PC-9 (cell line): ENCODE data around the gene PSMD2. TPM values are rescaled to one million over a fixed set of nuclear protein-coding genes. Genes with fewer than 3 reads are reported as not detected.

ENCODE experiments used
- BruUV-seq: library from RNA; stranded (reverse); fragments of 400-500 nt; replicated peaks from 2 replicates; lab custom pipeline; 2021; lab: Mats Ljungman, UMichigan
- CTCF ChIA-PET: fragments of 300-600 bp; sonication (Branson Sonifier 250); formaldehyde crosslinking; loops from one replicate; lab custom pipeline; 2022; ENCODE audit warnings: antibody characterized with exemption; lab: Charles Lee
- POLR2A ChIA-PET: fragments of 300-600 bp; sonication (Branson Sonifier 250); formaldehyde crosslinking; loops from one replicate; lab custom pipeline; 2022; ENCODE audit warnings: antibody characterized with exemption; ENCODE audit not compliant: unreplicated experiment; lab: Charles Lee
- DNase-seq, 2 experiments: peaks; one replicate each; pipeline versions ENCODE4 v3.0.0 to v3.0.0-alpha.2; 2015 to 2022; ENCODE audit warnings: mixed read lengths in 1 of 2
- H2AFZ ChIP-seq: fragments of 200-600 bp; sonication (generic); 2 replicates; pipeline ENCODE4 v1.8.1; 2017; ENCODE audit warnings: antibody characterized with exemption
- H3F3A ChIP-seq: fragments of 200-600 bp; sonication (generic); 2 replicates; pipeline ENCODE4 v1.8.1; 2017; ENCODE audit warnings: antibody characterized with exemption, mild to moderate bottlenecking, low read depth; ENCODE audit not compliant: insufficient read depth
- H3K27ac ChIP-seq: fragments of 200-600 bp; sonication (generic); 2 replicates; pipeline ENCODE4 v1.6.1; 2016; ENCODE audit warnings: mixed run types
- H3K27me3 ChIP-seq: fragments of 200-600 bp; sonication (generic); 2 replicates; pipeline ENCODE4 v1.6.1; 2016; ENCODE audit warnings: low read depth, mixed run types; ENCODE audit not compliant: insufficient read depth
- H3K36me3 ChIP-seq: fragments of 200-600 bp; sonication (generic); 2 replicates; pipeline ENCODE4 v1.6.1; 2016; ENCODE audit warnings: low read depth, mixed run types
- H3K4me1 ChIP-seq: fragments of 200-600 bp; sonication (generic); replicated peaks from 2 replicates; pipeline ENCODE4 v1.6.1; 2016; ENCODE audit warnings: mixed run types; ENCODE audit not compliant: insufficient read depth
- H3K4me2 ChIP-seq: fragments of 200-600 bp; sonication (generic); 2 replicates; pipeline ENCODE4 v1.6.1; 2017; ENCODE audit warnings: mixed run types
- H3K4me3 ChIP-seq: fragments of 200-600 bp; sonication (generic); 2 replicates; pipeline ENCODE4 v1.6.1; 2016; ENCODE audit warnings: mixed run types
- H3K79me2 ChIP-seq: fragments of 200-600 bp; sonication (generic); 2 replicates; pipeline ENCODE4 v1.6.1; 2017; ENCODE audit warnings: low read depth, mixed run types
- H3K9me2 ChIP-seq: fragments of 200-600 bp; sonication (generic); 2 replicates; pipeline ENCODE4 v1.8.1; 2017; ENCODE audit warnings: mild to moderate bottlenecking; ENCODE audit not compliant: insufficient read depth
- H3K9me3 ChIP-seq: fragments of 200-600 bp; sonication (generic); 2 replicates; pipeline ENCODE4 v1.8.1; 2016; ENCODE audit warnings: low read depth; ENCODE audit not compliant: insufficient read depth
- H4K20me1 ChIP-seq: fragments of 200-600 bp; sonication (generic); 2 replicates; pipeline ENCODE4 v1.8.1; 2017; ENCODE audit not compliant: insufficient read depth
- EZH2 ChIP-seq: fragments of 200-600 bp; sonication (generic); IDR thresholded peaks from 2 replicates; pipeline ENCODE4 v1.8.0; 2017; ENCODE audit warnings: antibody characterized with exemption, low read depth
- intact Hi-C: fragments of 100-400 bp; cut with micrococcal nuclease; formaldehyde crosslinking; loops from one replicate; pipeline ENCODE4 v1.10.0; 2022; ENCODE audit not compliant: unreplicated experiment
- total RNA-seq: library from RNA; stranded (reverse); gene quantifications from 2 replicates; pipeline ENCODE4 v1.2.3, GENCODE V29; 2021
- TF ChIP-seq, protein P1 (sequence below): fragments of 200-600 bp; sonication (generic); conservative IDR thresholded peaks from 2 replicates; pipeline ENCODE4 v1.6.1; 2017; ENCODE audit warnings: mixed run types, antibody characterized with exemption, mild to moderate bottlenecking, moderate library complexity

The PSMD2 gene
- total RNA-seq, 1 experiment from 2014 or later = 788 TPM

DNA sequence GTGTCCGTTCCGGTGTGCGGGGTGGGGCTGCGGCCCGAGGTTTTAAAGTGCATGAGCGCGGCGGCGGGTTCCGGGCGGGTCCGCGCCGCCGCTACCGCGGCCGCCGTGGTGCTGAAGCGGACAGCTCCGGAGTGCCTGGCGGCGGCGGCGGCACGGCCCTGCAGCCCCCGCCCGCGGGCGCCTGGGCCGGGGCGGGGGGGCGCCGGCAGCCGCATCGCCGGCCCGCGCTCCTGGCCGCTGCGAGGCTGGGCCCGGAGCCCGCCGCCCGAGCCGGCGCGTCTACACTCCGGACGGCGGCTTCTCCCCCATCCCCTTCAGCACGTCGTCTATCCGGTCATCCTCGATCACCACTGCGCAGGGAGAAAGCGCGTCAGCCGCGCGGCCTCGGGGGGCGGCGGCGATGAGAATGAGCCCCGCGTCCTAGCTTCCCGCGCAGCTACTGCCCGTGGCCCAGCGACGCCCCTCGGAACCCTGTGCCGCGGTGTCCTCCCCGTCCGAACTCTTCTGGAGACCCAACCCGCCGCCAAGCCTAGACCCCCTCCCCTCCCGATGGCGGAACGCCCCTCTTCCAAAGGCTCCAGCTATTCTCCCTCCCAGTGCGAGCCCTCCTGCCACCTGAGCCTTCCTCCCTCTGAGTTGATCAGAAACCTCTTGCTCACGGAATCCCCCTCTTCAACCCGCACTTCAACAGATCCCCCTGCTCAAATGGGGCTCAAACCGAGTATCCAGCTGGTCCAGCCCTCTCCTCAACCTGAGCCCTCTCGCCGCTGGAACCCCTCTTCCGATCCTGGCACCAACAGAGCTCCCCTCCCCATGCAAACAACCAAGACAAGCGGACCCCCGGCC, 38.9 kb upstream of the PSMD2 start:
- Histone ChIP-seq H2AFZ (no peak overlapping the region), H3K4me2 (peak overlapping the region; percentile 97), H4K20me1 (no peaks in the 10 kb centered on the region), H3K36me3 (no peaks in the 10 kb centered on the region), H3K27me3 (no peaks in the 10 kb centered on the region), H3K4me1 (peaks cover 15% of the 10 kb centered on the region; the same call in 1 of the 2 replicates), H3F3A (peaks cover 42% of the 10 kb centered on the region; the same call in 1 of the 2 replicates), H3K4me3 (peak overlapping the region; percentile 93; the same call in 1 of the 2 replicates), H3K9me2 (no peaks in the 10 kb centered on the region), H3K27ac (no peak overlapping the region), H3K79me2 (peaks cover 7% of the 10 kb centered on the region; the same call in 1 of the 2 replicates), H3K9me3 (no peaks in the 10 kb centered on the region)
- TF ChIP-seq EZH2 = no peak
- TF ChIP-seq, protein P1, sequence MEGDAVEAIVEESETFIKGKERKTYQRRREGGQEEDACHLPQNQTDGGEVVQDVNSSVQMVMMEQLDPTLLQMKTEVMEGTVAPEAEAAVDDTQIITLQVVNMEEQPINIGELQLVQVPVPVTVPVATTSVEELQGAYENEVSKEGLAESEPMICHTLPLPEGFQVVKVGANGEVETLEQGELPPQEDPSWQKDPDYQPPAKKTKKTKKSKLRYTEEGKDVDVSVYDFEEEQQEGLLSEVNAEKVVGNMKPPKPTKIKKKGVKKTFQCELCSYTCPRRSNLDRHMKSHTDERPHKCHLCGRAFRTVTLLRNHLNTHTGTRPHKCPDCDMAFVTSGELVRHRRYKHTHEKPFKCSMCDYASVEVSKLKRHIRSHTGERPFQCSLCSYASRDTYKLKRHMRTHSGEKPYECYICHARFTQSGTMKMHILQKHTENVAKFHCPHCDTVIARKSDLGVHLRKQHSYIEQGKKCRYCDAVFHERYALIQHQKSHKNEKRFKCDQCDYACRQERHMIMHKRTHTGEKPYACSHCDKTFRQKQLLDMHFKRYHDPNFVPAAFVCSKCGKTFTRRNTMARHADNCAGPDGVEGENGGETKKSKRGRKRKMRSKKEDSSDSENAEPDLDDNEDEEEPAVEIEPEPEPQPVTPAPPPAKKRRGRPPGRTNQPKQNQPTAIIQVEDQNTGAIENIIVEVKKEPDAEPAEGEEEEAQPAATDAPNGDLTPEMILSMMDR = no peak
- DNase-seq = peak; percentile 9 to 50
- ChIA-PET POLR2A (no interaction called here), CTCF (interaction anchor here (0.6 to 1.0 kb wide), 5 partner anchors 10 to 491 kb away, joined by 3 to 10 read pairs (median 8); partner anchors contain the start of genes EEF1AKMT4 and VWA5B2)
- TSS peak; percentile 58 for BruUV-seq
- intact Hi-C loops = loop anchor here (1.0 to 2.0 kb wide), 2 partner anchors 11 to 39 kb away; partner anchors contain the start of genes EEF1AKMT4 and PSMD2

DNA sequence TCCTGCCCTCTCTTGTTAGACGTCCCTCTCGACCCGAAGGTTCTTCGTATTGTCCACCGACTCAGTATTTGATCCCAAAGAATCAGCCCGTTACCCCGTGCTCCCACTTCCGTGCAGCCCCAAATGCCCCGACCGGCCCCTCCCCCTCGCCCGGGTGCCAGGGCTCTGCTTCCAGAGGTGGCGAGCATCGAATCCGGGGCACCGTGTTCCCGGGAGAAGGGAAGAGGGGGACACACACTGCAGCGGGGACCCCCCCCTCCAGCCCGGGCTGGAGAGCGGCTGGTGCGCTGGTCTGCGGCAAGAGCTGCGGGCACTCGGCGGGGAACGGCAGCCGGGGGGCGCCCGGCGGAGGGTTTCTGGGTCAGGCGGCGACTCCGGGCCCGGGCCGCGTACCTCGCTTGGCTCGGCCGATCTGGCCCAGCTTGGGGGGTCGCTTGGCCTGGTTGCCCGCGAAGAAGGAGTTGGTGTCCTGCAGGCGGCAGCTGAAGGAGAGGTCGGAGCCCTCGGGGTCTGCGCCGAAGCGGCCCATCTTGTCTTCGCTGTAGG, 38.2 kb upstream of the PSMD2 start:
- BruUV-seq = no TSS peak
- DNase-seq = no peak
- peaks cover 35% of the 10 kb centered on the region; the same call in 1 of the 2 replicates for H3F3A ChIP-seq
- intact Hi-C loops = loop anchor here (1.0 to 2.0 kb wide), 2 partner anchors 11 to 38 kb away; partner anchors contain the start of genes EEF1AKMT4 and PSMD2
- H3K9me3 ChIP-seq = no peaks in the 10 kb centered on the region
- no peaks in the 10 kb centered on the region for H3K27me3 ChIP-seq
- H3K4me2 ChIP-seq = peak overlapping the region; percentile 97
- POLR2A ChIA-PET = interaction anchor here (0.7 kb wide), 1 partner anchor 119 kb away, joined by 23 read pairs; the partner anchor contains the start of gene CHRD
- TF ChIP-seq EZH2 = no peak
- TF ChIP-seq, protein P1 = no peak
- H3K9me2 ChIP-seq = no peaks in the 10 kb centered on the region
- H3K79me2 ChIP-seq = peaks cover 7% of the 10 kb centered on the region; the same call in 1 of the 2 replicates
- peak overlapping the region; percentile 93 for H3K4me3 ChIP-seq
- no peak overlapping the region for H3K27ac ChIP-seq
- H2AFZ ChIP-seq = peak overlapping the region; percentile 83
- no peaks in the 10 kb centered on the region for H3K36me3 ChIP-seq
- peaks cover 15% of the 10 kb centered on the region; the same call in 1 of the 2 replicates for H3K4me1 ChIP-seq
- no peaks in the 10 kb centered on the region for H4K20me1 ChIP-seq
- CTCF ChIA-PET = interaction anchor here (0.6 to 1.0 kb wide), 6 partner anchors 11 to 167 kb away, joined by 5 to 14 read pairs (median 8); partner anchors contain the start of genes EEF1AKMT4 and VWA5B2
